ENCODE data around the gene MYOM3. TPM values are rescaled to one million over a fixed set of nuclear protein-coding genes. Genes with fewer than 3 reads are reported as not detected.
A peak's percentile ranks its signal among the peaks of the same experiment; 100 is the strongest.

Gene MYOM3
- total and polyA plus RNA-seq, 3 experiments from 2014 or later: not detected

- ChIA-PET POLR2A (no interaction called here), CTCF (interaction anchor here (0.6 kb wide), 1 partner anchor 1979 kb away, joined by 4 read pairs; no protein-coding TSS in a partner anchor)
- no peak for DNase-seq
- no peak overlapping the region for H3K4me3 Mint-ChIP-seq
- Histone ChIP-seq H3K27ac (ENCODE audit: low read depth, low read length) (no peak overlapping the region), H3K36me3 (ENCODE audit: insufficient read depth, low read length) (no peaks in the 10 kb centered on the region), H3K9me3 (ENCODE audit: low read length) (no peaks in the 10 kb centered on the region), H3K4me1 (ENCODE audit: insufficient read depth, low read length) (no peaks in the 10 kb centered on the region), H3K27me3 (ENCODE audit: insufficient read depth, low read length, poor library complexity, severe bottlenecking) (no peaks in the 10 kb centered on the region), H3K4me3 (ENCODE audit: low read length) (no peak overlapping the region)
- H3K4me1 Mint-ChIP-seq: peaks cover 0 to under 1% (median under 1%) of the 10 kb centered on the region in 3 donors
- no peak overlapping the region for H3K27ac Mint-ChIP-seq
- H3K27me3 Mint-ChIP-seq: peaks cover 5% of the 10 kb centered on the region in 2 donors
- H3K36me3 Mint-ChIP-seq: no peaks in the 10 kb centered on the region
- H3K9me3 Mint-ChIP-seq: no peaks in the 10 kb centered on the region
These were observed 36.0 kb downstream of the MYOM3 start for GRCh38 chr1:24075946-24076345.

GRCh38 chr1:24075590-24075854 lies 36.4 kb downstream of the MYOM3 start:
- DNase-seq: no peak
- Histone ChIP-seq H3K36me3 (ENCODE audit: insufficient read depth, low read length) (no peaks in the 10 kb centered on the region), H3K4me3 (ENCODE audit: low read length) (no peak overlapping the region), H3K27ac (ENCODE audit: low read depth, low read length) (no peak overlapping the region), H3K27me3 (ENCODE audit: insufficient read depth, low read length, poor library complexity, severe bottlenecking) (no peaks in the 10 kb centered on the region), H3K4me1 (ENCODE audit: insufficient read depth, low read length) (no peaks in the 10 kb centered on the region), H3K9me3 (ENCODE audit: low read length) (no peaks in the 10 kb centered on the region)
- CTCF ChIA-PET: no interaction called here
- Mint-ChIP-seq H3K4me1 (peaks cover 0 to 4% (median 3%) of the 10 kb centered on the region in 3 donors), H3K27ac (no peak overlapping the region), H3K27me3 (peaks cover 7 to 8% of the 10 kb centered on the region in 2 donors), H3K36me3 (no peaks in the 10 kb centered on the region), H3K4me3 (no peak overlapping the region), H3K9me3 (no peaks in the 10 kb centered on the region)
- POLR2A ChIA-PET: no interaction called here

DNA sequence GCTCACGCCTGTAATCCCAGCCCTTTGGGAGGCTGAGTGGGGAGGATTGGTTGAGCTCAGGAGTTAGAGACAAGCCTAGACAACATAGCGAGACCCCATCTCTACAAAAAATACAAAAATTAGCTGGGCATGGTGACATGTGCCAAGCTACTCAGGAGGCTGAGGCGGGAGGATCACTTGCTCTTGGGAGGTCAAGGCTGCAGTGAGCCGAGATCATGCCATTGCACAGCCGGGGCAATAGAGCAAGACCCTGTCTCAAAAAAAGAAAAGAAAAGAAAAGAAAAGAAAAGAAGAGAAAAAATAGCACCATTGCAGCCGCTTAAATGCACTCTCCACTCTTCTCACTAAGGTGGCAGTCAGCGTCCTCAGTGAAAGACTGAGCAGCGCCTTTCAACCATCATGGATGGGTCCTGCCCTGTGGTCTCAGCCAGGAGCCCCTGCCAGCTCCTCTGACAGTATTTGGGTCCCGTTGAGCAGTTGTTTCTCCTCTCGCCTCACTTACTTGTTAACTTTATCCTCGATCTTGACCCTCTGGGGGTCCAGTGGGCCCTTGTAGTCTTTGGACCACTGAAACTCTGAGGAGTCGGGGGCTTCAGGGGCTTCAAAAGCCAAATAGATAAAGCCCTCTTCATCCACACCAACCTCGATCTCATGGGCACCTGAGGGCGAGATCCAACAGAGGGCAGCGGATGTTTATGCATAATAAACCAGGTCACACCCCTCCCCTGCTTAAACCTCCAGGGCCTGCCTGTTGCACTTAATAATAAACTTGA lies 36.9 kb downstream of the MYOM3 start:
- Histone ChIP-seq H3K36me3 (ENCODE audit: insufficient read depth, low read length) (no peaks in the 10 kb centered on the region), H3K4me3 (ENCODE audit: low read length) (no peak overlapping the region), H3K9me3 (ENCODE audit: low read length) (no peaks in the 10 kb centered on the region), H3K4me1 (ENCODE audit: insufficient read depth, low read length) (no peaks in the 10 kb centered on the region), H3K27ac (ENCODE audit: low read depth, low read length) (no peak overlapping the region), H3K27me3 (ENCODE audit: insufficient read depth, low read length, poor library complexity, severe bottlenecking) (no peaks in the 10 kb centered on the region)
- no peak overlapping the region for H3K27ac Mint-ChIP-seq
- H3K4me3 Mint-ChIP-seq: no peak overlapping the region
- CTCF ChIA-PET: no interaction called here
- H3K4me1 Mint-ChIP-seq: peaks cover 0 to 4% (median 3%) of the 10 kb centered on the region in 3 donors
- no peaks in the 10 kb centered on the region for H3K36me3 Mint-ChIP-seq
- POLR2A ChIA-PET: no interaction called here
- peaks cover 7 to 8% of the 10 kb centered on the region in 2 donors for H3K27me3 Mint-ChIP-seq
- H3K9me3 Mint-ChIP-seq: no peaks in the 10 kb centered on the region
- DNase-seq: no peak

- ChIA-PET POLR2A (no interaction called here), CTCF (no interaction called here)
- no peak for DNase-seq
- Histone ChIP-seq H3K9me3 (ENCODE audit: low read length) (no peaks in the 10 kb centered on the region), H3K27me3 (ENCODE audit: insufficient read depth, low read length, poor library complexity, severe bottlenecking) (no peaks in the 10 kb centered on the region), H3K4me1 (ENCODE audit: insufficient read depth, low read length) (no peaks in the 10 kb centered on the region), H3K27ac (ENCODE audit: low read depth, low read length) (no peak overlapping the region), H3K36me3 (ENCODE audit: insufficient read depth, low read length) (no peaks in the 10 kb centered on the region), H3K4me3 (ENCODE audit: low read length) (no peak overlapping the region)
- Mint-ChIP-seq H3K9me3 (no peaks in the 10 kb centered on the region), H3K27ac (no peak overlapping the region), H3K36me3 (no peaks in the 10 kb centered on the region), H3K27me3 (peaks cover 7 to 9% of the 10 kb centered on the region in 2 donors), H3K4me3 (no peak overlapping the region), H3K4me1 (peaks cover 0 to 4% (median 3%) of the 10 kb centered on the region in 3 donors)
These were observed 37.7 kb downstream of the MYOM3 start for GRCh38 chr1:24074196-24074595.

- H3K4me3 Mint-ChIP-seq: no peak overlapping the region
- no peak overlapping the region for H3K27ac Mint-ChIP-seq
- no peak for DNase-seq
- no peak overlapping the region for H3K4me3 ChIP-seq (ENCODE audit: low read length)
- peaks cover 0 to 4% (median 3%) of the 10 kb centered on the region in 3 donors for H3K4me1 Mint-ChIP-seq
- ChIA-PET CTCF (interaction anchor here (1.0 to 1.4 kb wide), 4 partner anchors 10 to 80 kb away, joined by 3 read pairs; no protein-coding TSS in a partner anchor), POLR2A (no interaction called here)
- peaks cover 7 to 16% of the 10 kb centered on the region in 2 donors for H3K27me3 Mint-ChIP-seq
- no peaks in the 10 kb centered on the region for H3K9me3 Mint-ChIP-seq
- no peaks in the 10 kb centered on the region for H3K9me3 ChIP-seq (ENCODE audit: low read length)
- no peaks in the 10 kb centered on the region for H3K36me3 Mint-ChIP-seq
- H3K36me3 ChIP-seq (ENCODE audit: insufficient read depth, low read length): no peaks in the 10 kb centered on the region
- H3K4me1 ChIP-seq (ENCODE audit: insufficient read depth, low read length): no peaks in the 10 kb centered on the region
- no peak overlapping the region for H3K27ac ChIP-seq (ENCODE audit: low read depth, low read length)
- no peaks in the 10 kb centered on the region for H3K27me3 ChIP-seq (ENCODE audit: insufficient read depth, low read length, poor library complexity, severe bottlenecking)
These were observed 40.0 kb downstream of the MYOM3 start for GRCh38 chr1:24071941-24072340.

- no peak overlapping the region for H3K27ac Mint-ChIP-seq
- POLR2A ChIA-PET: no interaction called here
These were observed 41.0 kb downstream of the MYOM3 start for GRCh38 chr1:24070821-24071393.

DNA sequence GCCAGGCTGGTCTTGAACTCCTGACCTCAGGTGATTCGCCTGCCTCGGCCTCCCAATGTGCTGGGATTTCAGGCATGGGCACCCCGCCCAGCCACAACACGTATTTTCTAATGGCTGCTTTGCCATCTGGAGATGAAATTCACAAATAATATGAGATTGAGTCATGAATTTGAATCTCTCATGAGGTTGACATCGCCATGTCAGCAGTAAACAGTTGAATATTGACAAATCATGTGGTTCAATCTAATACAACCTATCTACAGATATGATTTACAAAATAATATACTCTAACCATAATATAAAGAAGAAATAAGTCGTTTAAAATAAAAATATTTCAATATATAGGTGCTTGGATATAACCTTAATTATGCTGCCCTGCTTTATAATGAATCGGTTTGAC lies 42.1 kb downstream of the MYOM3 start:
- H3K27me3 ChIP-seq (ENCODE audit: insufficient read depth, low read length, poor library complexity, severe bottlenecking): no peaks in the 10 kb centered on the region
- Mint-ChIP-seq H3K4me1 (peaks cover 0 to 4% (median 3%) of the 10 kb centered on the region in 3 donors), H3K9me3 (no peaks in the 10 kb centered on the region), H3K36me3 (no peaks in the 10 kb centered on the region), H3K27me3 (peaks cover 6 to 16% of the 10 kb centered on the region in 2 donors), H3K27ac (no peak overlapping the region), H3K4me3 (no peak overlapping the region)
- no peaks in the 10 kb centered on the region for H3K9me3 ChIP-seq (ENCODE audit: low read length)
- ChIA-PET CTCF (interaction anchor here (1.5 kb wide), 1 partner anchor 8 kb away, joined by 4 read pairs; no protein-coding TSS in a partner anchor), POLR2A (no interaction called here)
- no peaks in the 10 kb centered on the region for H3K36me3 ChIP-seq (ENCODE audit: insufficient read depth, low read length)
- no peaks in the 10 kb centered on the region for H3K4me1 ChIP-seq (ENCODE audit: insufficient read depth, low read length)
- H3K4me3 ChIP-seq (ENCODE audit: low read length): no peak overlapping the region
- no peak for DNase-seq
- H3K27ac ChIP-seq (ENCODE audit: low read depth, low read length): no peak overlapping the region

More at GRCh38 chr1:24070821-24071393, 41.0 kb downstream of the MYOM3 start:
- Histone ChIP-seq H3K4me1 (ENCODE audit: insufficient read depth, low read length) (no peaks in the 10 kb centered on the region), H3K9me3 (ENCODE audit: low read length) (no peaks in the 10 kb centered on the region), H3K27ac (ENCODE audit: low read depth, low read length) (no peak overlapping the region), H3K36me3 (ENCODE audit: insufficient read depth, low read length) (no peaks in the 10 kb centered on the region), H3K27me3 (ENCODE audit: insufficient read depth, low read length, poor library complexity, severe bottlenecking) (no peaks in the 10 kb centered on the region), H3K4me3 (ENCODE audit: low read length) (no peak overlapping the region)
- H3K36me3 Mint-ChIP-seq: no peaks in the 10 kb centered on the region
- peaks cover 6 to 16% of the 10 kb centered on the region in 2 donors for H3K27me3 Mint-ChIP-seq
- H3K4me1 Mint-ChIP-seq: peaks cover 0 to 4% (median 3%) of the 10 kb centered on the region in 3 donors
- CTCF ChIA-PET: interaction anchor here (1.0 to 1.5 kb wide), 4 partner anchors 10 to 81 kb away, joined by 3 to 4 read pairs (median 3); no protein-coding TSS in a partner anchor
- no peak overlapping the region for H3K4me3 Mint-ChIP-seq
- no peaks in the 10 kb centered on the region for H3K9me3 Mint-ChIP-seq
- DNase-seq: peak; percentile 44 to 71 (median 53)

DNA sequence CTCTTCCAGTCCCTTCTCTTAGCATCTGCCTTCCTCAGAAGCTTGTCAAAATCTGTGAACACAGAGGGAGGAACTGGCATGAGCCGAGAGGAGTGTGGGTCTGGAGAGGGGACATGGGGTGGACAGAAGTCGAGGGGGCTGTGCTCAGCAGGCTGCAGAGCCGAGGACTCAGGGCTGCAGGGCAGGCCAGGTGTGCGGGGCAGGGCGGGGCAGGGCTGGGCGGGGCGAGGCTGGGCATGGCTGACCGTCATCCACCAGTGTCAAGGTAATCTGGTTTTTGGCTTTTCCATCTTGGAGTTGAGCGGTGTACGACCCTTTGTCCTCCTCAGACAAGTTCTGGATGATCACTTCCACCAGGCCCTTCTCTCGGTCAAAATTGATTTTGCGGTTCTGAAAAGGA lies 44.0 kb downstream of the MYOM3 start:
- H3K27ac ChIP-seq (ENCODE audit: low read depth, low read length): no peak overlapping the region
- no peaks in the 10 kb centered on the region for H3K9me3 ChIP-seq (ENCODE audit: low read length)
- Mint-ChIP-seq H3K4me3 (no peak overlapping the region), H3K27me3 (peaks cover 8 to 16% of the 10 kb centered on the region in 2 donors), H3K9me3 (no peaks in the 10 kb centered on the region), H3K36me3 (no peaks in the 10 kb centered on the region), H3K4me1 (peaks cover 0 to 4% (median 3%) of the 10 kb centered on the region in 3 donors), H3K27ac (no peak overlapping the region)
- H3K4me3 ChIP-seq (ENCODE audit: low read length): no peak overlapping the region
- ChIA-PET POLR2A (no interaction called here), CTCF (no interaction called here)
- no peaks in the 10 kb centered on the region for H3K27me3 ChIP-seq (ENCODE audit: insufficient read depth, low read length, poor library complexity, severe bottlenecking)
- H3K36me3 ChIP-seq (ENCODE audit: insufficient read depth, low read length): no peaks in the 10 kb centered on the region
- no peaks in the 10 kb centered on the region for H3K4me1 ChIP-seq (ENCODE audit: insufficient read depth, low read length)
- DNase-seq: no peak
